ENCODE data around the gene NSG1. TPM values are rescaled to one million over a fixed set of nuclear protein-coding genes. Genes with fewer than 3 reads are reported as not detected.

The NSG1 gene
- total and polyA plus RNA-seq, 7 donors = 1.4 to 9.6 (median 3.8) TPM

DNA sequence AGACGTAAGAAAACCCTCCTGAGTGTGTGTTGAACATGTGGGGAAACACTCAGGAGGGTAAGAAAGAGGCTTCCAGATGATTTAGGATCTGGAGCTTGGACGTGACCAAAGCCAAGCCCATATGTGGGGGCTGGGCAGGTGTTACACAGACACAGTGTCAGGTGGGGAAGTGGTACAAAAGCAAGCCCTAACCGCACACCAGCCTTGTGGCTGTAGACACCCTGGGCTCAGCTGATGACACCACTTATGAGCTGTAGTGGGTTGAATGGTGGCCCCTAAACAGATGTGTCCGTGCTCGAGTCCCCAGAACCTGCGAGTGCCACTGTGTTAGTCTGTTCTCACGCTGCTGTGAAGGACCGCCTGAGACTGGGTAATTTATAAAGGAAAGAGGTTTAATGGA, 25.0 kb upstream of the NSG1 start:
- TF ChIP-seq POLR2AphosphoS5 (IDR thresholded peaks at IDR 0.05) = no peak
- TF ChIP-seq, protein P1, sequence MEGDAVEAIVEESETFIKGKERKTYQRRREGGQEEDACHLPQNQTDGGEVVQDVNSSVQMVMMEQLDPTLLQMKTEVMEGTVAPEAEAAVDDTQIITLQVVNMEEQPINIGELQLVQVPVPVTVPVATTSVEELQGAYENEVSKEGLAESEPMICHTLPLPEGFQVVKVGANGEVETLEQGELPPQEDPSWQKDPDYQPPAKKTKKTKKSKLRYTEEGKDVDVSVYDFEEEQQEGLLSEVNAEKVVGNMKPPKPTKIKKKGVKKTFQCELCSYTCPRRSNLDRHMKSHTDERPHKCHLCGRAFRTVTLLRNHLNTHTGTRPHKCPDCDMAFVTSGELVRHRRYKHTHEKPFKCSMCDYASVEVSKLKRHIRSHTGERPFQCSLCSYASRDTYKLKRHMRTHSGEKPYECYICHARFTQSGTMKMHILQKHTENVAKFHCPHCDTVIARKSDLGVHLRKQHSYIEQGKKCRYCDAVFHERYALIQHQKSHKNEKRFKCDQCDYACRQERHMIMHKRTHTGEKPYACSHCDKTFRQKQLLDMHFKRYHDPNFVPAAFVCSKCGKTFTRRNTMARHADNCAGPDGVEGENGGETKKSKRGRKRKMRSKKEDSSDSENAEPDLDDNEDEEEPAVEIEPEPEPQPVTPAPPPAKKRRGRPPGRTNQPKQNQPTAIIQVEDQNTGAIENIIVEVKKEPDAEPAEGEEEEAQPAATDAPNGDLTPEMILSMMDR (IDR thresholded peaks at IDR 0.05) = no peak
- TF ChIP-seq EP300 (IDR thresholded peaks at IDR 0.05) = no peak
- no peak for TF ChIP-seq POLR2A (IDR thresholded peaks at IDR 0.05)
- Histone ChIP-seq H3K27ac (no peak overlapping the region), H3K36me3 (no peaks in the 10 kb centered on the region), H3K27me3 (peaks cover 0 to 29% (median 0%) of the 10 kb centered on the region in 3 donors), H3K9me3 (no peaks in the 10 kb centered on the region), H3K4me1 (no peaks in the 10 kb centered on the region), H3K4me3 (no peak overlapping the region)
- DNase-seq = no peak
- intact Hi-C loops (cut with DNase I) = no loop called here
- 85 to 86% methylated on average over 8 of the region's 8 CpGs for WGBS, 2 donors

DNA sequence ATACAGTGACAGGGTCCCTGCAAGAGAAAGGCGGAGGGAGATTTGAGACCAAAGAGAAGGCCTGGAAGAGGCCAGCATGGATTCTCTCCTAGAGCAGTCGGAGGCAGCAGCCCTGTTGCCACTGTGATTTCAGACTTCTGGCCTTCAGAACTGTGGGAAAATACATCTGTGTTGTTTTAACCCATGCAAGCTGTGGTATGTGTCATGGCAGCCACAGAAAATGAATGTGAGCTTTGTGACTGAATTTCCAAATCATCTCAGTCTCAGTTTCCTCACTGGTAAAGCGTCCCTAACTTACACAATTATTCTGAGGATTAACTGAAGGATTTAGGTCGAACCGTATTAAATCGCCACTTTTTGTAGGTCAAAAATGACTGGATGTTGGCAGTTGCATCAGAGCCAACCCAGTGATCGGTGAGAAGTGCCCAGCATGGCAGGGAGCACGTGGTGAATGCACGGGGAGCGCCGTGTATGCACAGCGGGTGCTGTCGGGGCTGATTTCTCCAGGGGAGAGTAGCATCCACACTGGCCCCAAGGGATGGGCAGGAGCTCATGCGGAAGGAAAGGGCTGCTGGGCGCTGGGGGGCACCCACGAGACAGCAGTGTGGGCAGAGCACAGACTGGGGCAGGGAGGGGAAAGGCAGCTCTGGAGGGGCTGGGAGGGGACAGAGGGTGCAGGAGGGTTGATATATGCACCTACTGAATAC, 23.8 kb upstream of the NSG1 start:
- TF ChIP-seq POLR2A (IDR thresholded peaks at IDR 0.05) (no peak), EP300 (IDR thresholded peaks at IDR 0.05) (no peak), POLR2AphosphoS5 (IDR thresholded peaks at IDR 0.05) (no peak)
- TF ChIP-seq, protein P1 (IDR thresholded peaks at IDR 0.05) = no peak
- no peaks in the 10 kb centered on the region for H3K4me1 ChIP-seq
- no peak overlapping the region for H3K4me3 ChIP-seq
- H3K9me3 ChIP-seq = no peaks in the 10 kb centered on the region
- H3K27ac ChIP-seq = no peak overlapping the region
- 77 to 80% methylated on average over 16 of the region's 16 CpGs for WGBS, 2 donors
- peaks cover 0 to 19% (median 0%) of the 10 kb centered on the region in 3 donors for H3K27me3 ChIP-seq
- DNase-seq = no peak
- no peaks in the 10 kb centered on the region for H3K36me3 ChIP-seq
- intact Hi-C loops (cut with DNase I) = no loop called here

DNA sequence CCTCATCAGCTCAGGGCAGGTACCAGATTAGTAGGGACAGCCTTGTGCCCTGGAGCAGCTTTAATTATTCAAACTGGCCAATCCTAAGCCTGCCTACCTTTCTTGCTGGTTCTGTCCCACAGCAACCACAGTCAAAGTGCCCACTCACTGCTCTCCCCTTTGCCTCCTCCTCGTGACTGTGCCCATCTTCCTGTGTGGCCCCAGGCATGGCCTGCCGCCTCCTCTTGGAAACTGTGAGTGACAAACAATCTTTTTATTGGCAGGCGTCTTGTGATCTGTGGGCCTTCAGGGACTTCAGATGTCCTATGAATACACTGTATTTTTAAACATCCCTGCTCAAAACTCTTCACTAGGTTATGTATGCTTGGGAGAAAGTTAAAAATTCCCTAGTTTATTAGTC, 22.8 kb upstream of the NSG1 start:
- peaks cover 0 to 10% (median 0%) of the 10 kb centered on the region in 3 donors for H3K27me3 ChIP-seq
- WGBS, 2 donors = 70 to 72% methylated on average over 3 of the region's 3 CpGs
- no peaks in the 10 kb centered on the region for H3K9me3 ChIP-seq
- H3K27ac ChIP-seq = no peak overlapping the region
- no peaks in the 10 kb centered on the region for H3K36me3 ChIP-seq
- no peak overlapping the region for H3K4me3 ChIP-seq
- intact Hi-C loops (cut with DNase I) = no loop called here
- DNase-seq = no peak
- TF ChIP-seq EP300 (IDR thresholded peaks at IDR 0.05) (no peak), POLR2A (IDR thresholded peaks at IDR 0.05) (no peak), POLR2AphosphoS5 (IDR thresholded peaks at IDR 0.05) (no peak)
- TF ChIP-seq, protein P1 (IDR thresholded peaks at IDR 0.05) = no peak
- no peaks in the 10 kb centered on the region for H3K4me1 ChIP-seq

DNA sequence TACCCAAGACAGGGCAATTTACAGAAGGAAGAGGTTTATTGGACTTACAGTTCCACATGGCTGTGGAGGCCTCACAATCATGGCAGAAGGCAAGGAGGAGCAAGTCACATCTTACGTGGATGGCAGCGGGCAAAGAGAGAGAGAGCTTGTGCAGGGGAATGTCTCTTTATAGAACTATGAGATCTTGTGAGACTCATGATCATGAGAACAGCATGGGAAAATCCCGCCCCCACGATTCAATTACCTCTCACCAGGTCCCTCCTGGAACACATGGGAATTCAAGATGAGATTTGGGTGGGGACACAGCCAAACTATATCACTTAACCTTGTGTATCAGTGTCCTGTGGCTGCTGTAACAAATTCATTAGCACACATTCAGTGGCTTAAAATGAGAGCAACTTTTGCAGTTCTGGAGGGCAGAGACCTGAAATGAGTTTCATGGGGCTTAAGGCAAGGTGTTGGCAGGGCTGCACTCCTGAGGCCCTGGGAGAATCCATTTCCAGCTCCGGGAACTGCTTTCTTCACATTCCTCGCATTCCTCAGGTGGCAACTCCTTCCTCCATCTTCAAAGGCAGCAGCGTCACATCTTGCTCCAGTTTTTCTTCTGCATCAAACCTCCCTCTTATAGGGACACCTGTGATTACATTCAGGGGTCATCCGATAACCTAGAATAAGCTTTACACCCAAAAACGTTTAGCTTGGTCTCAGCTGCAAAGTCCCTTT, 22.3 kb upstream of the NSG1 start:
- intact Hi-C loops (cut with DNase I) = no loop called here
- H3K4me1 ChIP-seq = no peaks in the 10 kb centered on the region
- H3K27ac ChIP-seq = no peak overlapping the region
- no peaks in the 10 kb centered on the region for H3K9me3 ChIP-seq
- no peak overlapping the region for H3K4me3 ChIP-seq
- peaks cover 0 to 8% (median 0%) of the 10 kb centered on the region in 3 donors for H3K27me3 ChIP-seq
- WGBS, 2 donors = 75 to 77% methylated on average over 9 of the region's 9 CpGs
- no peaks in the 10 kb centered on the region for H3K36me3 ChIP-seq
- TF ChIP-seq POLR2AphosphoS5 (IDR thresholded peaks at IDR 0.05) (no peak), POLR2A (IDR thresholded peaks at IDR 0.05) (no peak), EP300 (IDR thresholded peaks at IDR 0.05) (no peak)
- TF ChIP-seq, protein P1 (IDR thresholded peaks at IDR 0.05) = no peak
- no peak for DNase-seq

All from sigmoid colon (tissue), 7 donors.